GM21515 (cell line): ENCODE results near the gene FRMPD2.
"Not testable (repeated sequence)": the region's sequence is repeated elsewhere in the genome, so short reads cannot be mapped to it uniquely, and the experiment has no call there.

Experiments
- ATAC-seq: cut with Tn5 transposase; IDR thresholded peaks from one replicate; pipeline ENCODE4 v1.9.1; 2021; ENCODE audit not compliant: unreplicated experiment

FRMPD2 gene

DNA sequence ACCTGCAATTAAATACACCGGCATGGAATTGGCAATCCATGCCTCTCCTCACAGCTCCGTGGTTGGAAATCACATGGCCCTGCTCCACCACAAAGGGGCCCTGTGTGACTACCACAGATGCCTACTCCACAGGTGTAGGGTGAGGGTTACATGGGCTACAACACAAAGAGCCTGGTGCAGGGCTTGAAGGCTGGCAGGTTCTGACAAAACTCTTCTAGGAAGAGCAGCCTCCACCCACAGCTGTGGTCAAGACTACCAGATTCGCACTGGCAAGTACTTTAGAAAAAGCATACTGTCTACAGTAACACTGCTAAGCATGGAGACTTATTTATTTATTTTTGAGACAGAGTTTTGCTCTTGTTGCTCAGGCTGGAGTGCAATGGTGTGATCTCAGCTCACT, 126.9 kb downstream of the FRMPD2 start:
- not testable (repeated sequence) for ATAC-seq

DNA sequence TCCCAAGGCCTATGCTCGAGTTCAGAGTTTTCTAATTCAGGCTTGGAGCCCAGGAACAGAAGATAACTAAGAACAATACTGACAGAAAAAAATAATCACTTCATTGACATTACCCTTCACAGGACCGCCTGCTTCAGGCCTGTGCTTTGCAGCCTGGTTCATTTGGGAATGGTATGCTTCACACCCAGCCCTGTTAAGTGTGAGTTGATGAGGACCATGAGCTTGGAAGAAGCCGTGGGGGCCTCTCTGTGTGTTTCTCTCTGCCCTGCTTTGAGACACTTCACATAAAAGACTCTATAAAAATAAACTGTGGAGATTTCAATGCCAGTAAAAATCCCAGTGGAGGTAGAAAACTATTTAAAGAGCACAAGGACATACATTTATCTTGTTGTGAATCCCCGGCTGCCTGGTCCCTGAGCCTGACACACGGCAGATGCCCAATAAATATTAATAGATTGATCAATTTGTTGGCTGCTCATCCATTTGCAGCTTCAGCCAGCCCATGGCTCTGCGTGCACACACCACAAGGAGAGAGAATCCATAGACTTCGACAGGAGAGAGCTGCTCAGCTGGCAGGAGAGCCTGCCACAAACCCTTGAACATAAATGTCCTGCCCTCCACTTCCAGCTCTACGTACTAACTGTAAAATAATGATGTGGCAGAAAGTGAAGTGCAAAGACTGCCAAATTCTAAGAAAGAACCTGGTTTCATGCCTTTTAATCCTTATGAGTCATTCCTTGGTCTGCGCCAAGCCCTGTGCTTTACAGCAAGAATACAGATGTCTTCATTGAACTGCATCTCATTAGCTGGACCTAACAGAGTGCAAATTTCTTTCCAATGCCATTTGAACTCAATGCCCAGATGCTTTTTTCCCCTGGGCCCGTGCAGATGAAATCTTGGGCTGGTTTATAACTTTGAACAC, 130.5 kb downstream of the FRMPD2 start:
- not testable (repeated sequence) for ATAC-seq

DNA sequence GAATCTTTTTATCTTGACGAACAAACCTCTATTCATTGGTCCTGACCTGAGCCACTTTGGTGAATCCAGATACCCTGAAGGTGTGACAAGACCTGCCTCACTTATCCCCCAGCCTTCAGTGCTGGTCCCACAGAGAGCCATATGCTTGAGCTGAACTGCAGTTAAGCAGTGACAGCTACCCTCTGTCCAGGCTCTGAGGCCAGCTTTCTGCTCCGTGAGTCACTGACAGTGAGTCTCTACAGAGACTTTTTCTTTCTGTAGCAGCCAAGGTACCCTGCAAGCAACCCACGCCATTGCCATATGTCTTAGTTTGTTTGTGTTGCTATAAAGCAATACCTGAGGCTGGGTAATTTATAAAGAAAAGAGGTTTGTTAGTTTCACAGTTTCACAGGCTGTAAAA, 133.5 kb downstream of the FRMPD2 start:
- ATAC-seq, result not testable (repeated sequence)

DNA sequence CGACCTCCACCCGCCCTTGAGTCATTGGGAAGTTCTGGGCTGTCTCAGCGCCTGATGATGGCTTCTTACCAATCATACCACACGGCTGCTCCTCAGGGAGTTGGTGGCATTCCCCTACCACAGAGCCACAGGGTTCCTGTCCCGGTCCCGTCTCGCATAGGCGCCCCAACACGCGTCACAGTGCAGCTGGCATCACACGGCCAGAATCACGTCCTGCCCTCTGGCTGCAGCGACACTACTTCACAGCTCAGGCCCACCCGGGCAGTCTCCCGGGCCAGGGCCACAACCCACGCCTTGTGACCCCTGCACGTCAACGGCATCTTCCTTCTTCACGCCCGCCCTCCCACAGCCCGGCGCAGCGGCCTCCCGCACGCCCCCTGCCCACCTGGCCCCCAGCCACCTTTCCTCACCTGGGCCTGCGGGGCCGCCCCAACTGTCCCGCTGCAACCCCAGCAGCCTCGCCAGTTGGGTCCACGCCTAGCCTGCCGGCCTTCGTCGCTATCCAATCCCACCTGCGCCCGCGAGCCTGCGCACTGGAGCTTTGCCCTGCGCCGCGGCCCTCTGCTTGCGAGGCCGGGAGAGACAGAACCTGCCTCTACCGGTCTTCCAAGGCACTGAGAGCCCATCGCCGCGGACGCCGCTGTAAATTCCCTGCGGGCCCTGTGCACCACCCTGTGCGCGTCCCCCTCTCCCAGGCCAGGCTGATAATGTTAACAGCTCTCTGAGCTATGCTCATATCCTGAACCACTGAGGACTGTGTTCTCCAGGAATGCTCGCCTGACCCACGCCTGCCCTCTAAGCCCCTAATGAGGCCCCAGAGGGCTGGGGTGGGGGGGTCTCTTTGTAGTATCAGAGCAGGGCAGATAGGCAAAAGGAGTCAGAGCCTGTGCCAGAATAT, 134.3 kb downstream of the FRMPD2 start:
- ATAC-seq, result not testable (repeated sequence)

DNA sequence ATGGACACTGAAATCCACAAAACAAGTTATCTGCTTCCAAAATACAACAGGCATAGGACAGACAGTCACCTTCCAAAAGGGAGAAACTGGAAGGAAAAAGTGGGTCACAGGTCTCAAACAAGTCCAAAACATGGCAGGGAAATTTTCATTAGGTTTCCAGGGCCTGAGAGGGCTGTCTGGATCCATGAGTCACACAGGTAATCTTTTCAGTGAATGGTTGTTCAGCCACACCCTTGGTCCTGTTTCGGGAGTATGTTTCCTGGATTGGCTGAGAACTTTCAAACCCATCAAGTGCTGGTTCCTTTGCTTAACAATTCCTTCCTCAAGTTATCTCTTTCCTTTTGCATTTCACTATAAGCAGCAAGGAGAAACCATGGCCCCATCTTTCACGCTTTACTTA, 145.5 kb downstream of the FRMPD2 start:
- ATAC-seq, result not testable (repeated sequence)

DNA sequence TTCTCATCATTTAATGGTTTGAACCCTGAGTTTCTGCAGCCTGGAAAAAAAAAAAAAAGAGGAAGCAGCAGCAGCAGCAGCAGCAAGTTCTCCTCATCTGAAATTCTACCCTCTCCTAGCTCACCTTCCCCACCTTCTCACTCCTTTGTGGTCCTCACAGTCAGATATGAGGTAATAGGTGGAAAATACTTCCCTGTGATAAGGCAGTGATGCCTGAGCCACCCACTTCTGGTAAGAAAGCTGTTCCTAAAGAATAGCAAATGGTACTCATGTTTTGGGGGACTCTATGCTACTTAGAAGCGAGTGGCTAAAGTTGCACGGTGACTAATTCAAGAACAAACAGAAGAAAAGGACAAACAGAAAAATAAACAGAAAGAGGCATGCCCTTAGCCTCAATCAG, 148.2 kb downstream of the FRMPD2 start:
- not testable (repeated sequence) for ATAC-seq

DNA sequence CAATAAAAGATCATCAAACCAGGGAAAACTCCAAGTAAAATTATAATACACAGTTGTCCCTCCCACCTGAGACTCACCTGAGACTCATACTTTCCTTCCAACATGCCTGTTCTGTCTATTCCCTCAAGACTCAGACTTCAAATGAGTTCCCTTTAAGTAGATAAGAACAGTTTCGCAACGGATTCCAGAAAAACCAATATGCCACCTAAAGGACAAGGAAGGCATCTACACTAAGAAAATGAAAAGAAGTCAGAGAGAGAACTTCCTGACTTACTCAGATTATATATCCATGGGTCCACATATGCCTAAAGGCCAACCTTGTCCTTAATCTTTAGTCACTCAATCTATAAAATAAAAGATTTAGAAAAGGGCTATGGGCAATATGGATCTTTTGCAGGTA, 148.9 kb downstream of the FRMPD2 start:
- not testable (repeated sequence) for ATAC-seq

DNA sequence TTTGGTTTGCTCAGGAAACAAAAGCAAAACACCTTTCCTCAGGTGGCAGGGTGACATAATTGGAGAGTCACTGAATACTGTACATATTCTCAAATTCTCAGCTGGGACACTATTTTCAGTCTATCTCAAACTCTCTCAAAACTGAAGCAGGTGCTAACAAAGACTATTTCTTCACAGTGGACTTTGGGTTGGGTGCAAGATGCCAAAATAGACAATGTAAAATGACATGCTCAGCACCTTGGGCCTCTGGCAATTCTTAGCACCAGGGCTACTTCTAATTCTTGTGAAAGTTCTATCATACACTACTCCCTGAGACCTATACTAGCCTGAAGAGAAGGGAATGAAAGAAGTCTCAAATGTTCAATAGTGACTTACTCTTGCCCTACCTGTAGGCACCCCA, 151.9 kb downstream of the FRMPD2 start:
- ATAC-seq, result not testable (repeated sequence)

DNA sequence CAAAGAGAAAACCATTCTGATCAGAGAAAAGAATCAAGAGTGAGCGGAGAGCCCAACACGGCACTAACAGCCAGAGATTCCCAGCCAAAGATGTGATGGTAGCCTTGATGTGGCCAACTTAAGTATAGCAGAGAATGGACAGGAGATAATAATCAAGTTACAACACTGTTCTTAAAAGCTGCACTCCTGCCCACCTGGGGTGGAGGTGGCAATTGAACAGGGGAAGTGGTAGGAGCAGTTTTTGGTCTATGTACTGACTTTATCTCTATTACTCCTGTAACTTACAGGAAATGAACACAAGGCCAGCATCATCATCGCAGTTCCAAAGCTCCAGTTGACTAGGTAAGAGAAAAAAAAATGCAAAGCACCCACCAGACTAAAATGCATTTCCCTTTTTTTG, 164.2 kb downstream of the FRMPD2 start:
- ATAC-seq, result not testable (repeated sequence)
